Ascending aorta (tissue), 2 donors: ENCODE measurements around the gene LIMCH1. TPM values are rescaled to one million over a fixed set of nuclear protein-coding genes. Genes with fewer than 3 reads are reported as not detected.
"Not testable (repeated sequence)": the region's sequence is repeated elsewhere in the genome, so short reads cannot be mapped to it uniquely, and the experiment has no call there.

Experiments used
- DNase-seq, 2 donors: peaks; one replicate each; pipeline ENCODE4 v3.0.0-alpha.2; 2019; ENCODE audit warnings: low spot score in 2 of 2
- H3K27ac ChIP-seq, 2 donors: fragments of 200-600 bp; sonication (generic); one replicate each; pipeline ENCODE4 v1.5.1; 2016 to 2017; ENCODE audit warnings: mild to moderate bottlenecking in 1 of 2
- H3K27me3 ChIP-seq: fragments of 200-600 bp; sonication (generic); one replicate; pipeline ENCODE4 v1.5.1; 2017
- H3K36me3 ChIP-seq, 2 donors: fragments of 200-600 bp; sonication (generic); one replicate each; pipeline ENCODE4 v1.5.1; 2016
- H3K4me1 ChIP-seq, 2 donors: fragments of 200-600 bp; sonication (generic); one replicate each; pipeline ENCODE4 v1.5.1; 2016 to 2017; ENCODE audit warnings: mild to moderate bottlenecking in 1 of 2
- H3K4me3 ChIP-seq, 2 donors: fragments of 200-600 bp; sonication (generic); one replicate each; pipeline ENCODE4 v1.5.1; 2016 to 2017; ENCODE audit warnings: mild to moderate bottlenecking in 1 of 2
- H3K9me3 ChIP-seq, 2 donors: fragments of 200-600 bp; sonication (generic); one replicate each; pipeline ENCODE4 v1.5.1; 2016
- CTCF ChIP-seq, 3 experiments: fragments of 200-600 bp in 2 of 3; fragments of 450-650 bp in 1 of 3; sonication (generic) in 2 of 3; IDR thresholded peaks; one replicate each; pipeline ENCODE4 v1.5.1; 2016 to 2019; ENCODE audit warnings: antibody characterized with exemption in 3 of 3, mild to moderate bottlenecking in 1 of 3, moderate library complexity in 1 of 3
- intact Hi-C: fragments of 100-400 bp; cut with DNase I; formaldehyde crosslinking; loops from one replicate; pipeline ENCODE4 v1.15.1; 2023
- total RNA-seq: library from RNA; depleted of rRNA; stranded (reverse); fragments of >200 nt; gene quantifications from one replicate; pipeline ENCODE4 v1.1.0, GENCODE V29; 2016

LIMCH1 gene
- total RNA-seq: 44.4 TPM

- no peaks in the 10 kb centered on the region for H3K36me3 ChIP-seq
- intact Hi-C loops: loop anchor here (2.0 to 5.0 kb wide), 4 partner anchors 33 to 175 kb away; no protein-coding TSS in a partner anchor
- H3K27ac ChIP-seq: peak within 1 kb of the TSS; percentile 90 to 91
- H3K4me3 ChIP-seq: peak within 1 kb of the TSS in 1 of 2 donors; percentile 54
- DNase-seq: peak; percentile 62 to 91
- H3K27me3 ChIP-seq: no peaks in the 10 kb centered on the region
- H3K9me3 ChIP-seq: no peaks in the 10 kb centered on the region
- peaks cover 32 to 70% of the 10 kb centered on the region in 2 donors for H3K4me1 ChIP-seq
- no peak for TF ChIP-seq CTCF (IDR thresholded peaks at IDR 0.05)
Measured at GRCh38 chr4:41538017-41538733, at the start of gene LIMCH1. Gene LIMCH1 (plus strand): TSS chr4:41538157. CDS start chr4:41605996, 67,839 bp downstream.

- H3K9me3 ChIP-seq, DNase-seq, intact Hi-C loops, H3K27me3 ChIP-seq, H3K4me1 ChIP-seq, H3K4me3 ChIP-seq, H3K36me3 ChIP-seq, H3K27ac ChIP-seq: not testable (repeated sequence)
Measured at GRCh38 chr4:41491081-41491576, 46.8 kb upstream of the LIMCH1 start.

- no peaks in the 10 kb centered on the region for H3K27me3 ChIP-seq
- no peaks in the 10 kb centered on the region for H3K4me1 ChIP-seq
- intact Hi-C loops: no loop called here
- no peaks in the 10 kb centered on the region for H3K9me3 ChIP-seq
- DNase-seq: no peak
- H3K4me3 ChIP-seq: no peak overlapping the region
- H3K27ac ChIP-seq: no peak overlapping the region
- H3K36me3 ChIP-seq: peaks cover 2 to 10% of the 10 kb centered on the region in 2 donors
- no peak for TF ChIP-seq CTCF (IDR thresholded peaks at IDR 0.05)
Measured at GRCh38 chr4:41496977-41497376, 41.0 kb upstream of the LIMCH1 start.

- H3K36me3 ChIP-seq: peaks cover 2 to 11% of the 10 kb centered on the region in 2 donors
- intact Hi-C loops: no loop called here
- H3K4me3 ChIP-seq: no peak overlapping the region
- DNase-seq: no peak
- no peaks in the 10 kb centered on the region for H3K4me1 ChIP-seq
- H3K27ac ChIP-seq: no peak overlapping the region
- H3K27me3 ChIP-seq: no peaks in the 10 kb centered on the region
- no peaks in the 10 kb centered on the region for H3K9me3 ChIP-seq
- no peak for TF ChIP-seq CTCF (IDR thresholded peaks at IDR 0.05)
Measured at GRCh38 chr4:41498177-41498576, 39.8 kb upstream of the LIMCH1 start.

- Histone ChIP-seq H3K4me3 (no peak overlapping the region), H3K4me1 (peaks cover 3 to 32% of the 10 kb centered on the region in 2 donors), H3K9me3 (no peaks in the 10 kb centered on the region), H3K27me3 (no peaks in the 10 kb centered on the region), H3K36me3 (peaks cover 0 to 5% of the 10 kb centered on the region in 2 donors), H3K27ac (peak overlapping the region in 1 of 2 donors; percentile 26)
- DNase-seq: no peak
- TF ChIP-seq CTCF (IDR thresholded peaks at IDR 0.05): no peak
- intact Hi-C loops: loop anchor here (2.0 kb wide), 2 partner anchors 33 to 143 kb away; no protein-coding TSS in a partner anchor
Measured at GRCh38 chr4:41504167-41504818, 33.7 kb upstream of the LIMCH1 start.

- Histone ChIP-seq H3K4me3 (no peak overlapping the region), H3K27ac (peak overlapping the region; percentile 71 to 75), H3K9me3 (no peaks in the 10 kb centered on the region), H3K4me1 (peaks cover 3 to 36% of the 10 kb centered on the region in 2 donors), H3K27me3 (no peaks in the 10 kb centered on the region), H3K36me3 (peaks cover 0 to 5% of the 10 kb centered on the region in 2 donors)
- intact Hi-C loops: loop anchor here (2.0 to 5.0 kb wide), 4 partner anchors 34 to 144 kb away; no protein-coding TSS in a partner anchor
- peak; percentile 21 to 86 for DNase-seq
- no peak for TF ChIP-seq CTCF (IDR thresholded peaks at IDR 0.05)
Measured at GRCh38 chr4:41505161-41505661, 32.7 kb upstream of the LIMCH1 start.
